Nephron progenitor cell (in vitro differentiated cells): ENCODE results near the gene RSPRY1.
A peak's percentile ranks its signal among the peaks of the same experiment; 100 is the strongest.

ENCODE experiments used
- DNase-seq: peaks from one replicate; pipeline ENCODE4 v3.0.0; 2021
- H3K27ac Mint-ChIP-seq: 2 replicates; pipeline ENCODE4 v1.8.0; 2021; ENCODE audit warnings: mild to moderate bottlenecking, moderate library complexity, mixed read lengths
- H3K27me3 Mint-ChIP-seq: 2 replicates; pipeline ENCODE4 v1.8.0; 2021; ENCODE audit warnings: mild to moderate bottlenecking, low read depth, mixed read lengths; ENCODE audit not compliant: poor library complexity
- H3K36me3 Mint-ChIP-seq: 2 replicates; pipeline ENCODE4 v1.8.0; 2021; ENCODE audit warnings: low read depth, mixed read lengths
- H3K4me1 Mint-ChIP-seq: 2 replicates; pipeline ENCODE4 v1.8.0; 2021; ENCODE audit warnings: mixed read lengths
- H3K4me3 Mint-ChIP-seq: 2 replicates; pipeline ENCODE4 v1.8.0; 2021; ENCODE audit warnings: mild to moderate bottlenecking, moderate library complexity, mixed read lengths
- H3K9me3 Mint-ChIP-seq: 2 replicates; pipeline ENCODE4 v1.8.0; 2021; ENCODE audit warnings: mild to moderate bottlenecking, moderate library complexity, mixed read lengths
- CTCF ChIP-seq: fragments of 200-600 bp; sonication (generic); IDR thresholded peaks from 2 replicates; pipeline ENCODE4 v1.5.0; 2021; ENCODE audit warnings: antibody characterized with exemption

The RSPRY1 gene

GRCh38 chr16:57260294-57260929 is 74.3 kb downstream of the RSPRY1 start:
- peak overlapping the region; percentile 23 for H3K4me3 Mint-ChIP-seq
- no peaks in the 10 kb centered on the region for H3K9me3 Mint-ChIP-seq
- DNase-seq, result no peak
- no peak for TF ChIP-seq CTCF
- no peaks in the 10 kb centered on the region for H3K36me3 Mint-ChIP-seq
- peaks cover 17% of the 10 kb centered on the region for H3K4me1 Mint-ChIP-seq
- H3K27me3 Mint-ChIP-seq, result peaks cover 2% of the 10 kb centered on the region
- H3K27ac Mint-ChIP-seq, result peak overlapping the region; percentile 96

GRCh38 chr16:57261806-57262205 is 75.7 kb downstream of the RSPRY1 start:
- no peak for DNase-seq
- H3K36me3 Mint-ChIP-seq, result no peaks in the 10 kb centered on the region
- peaks cover 7% of the 10 kb centered on the region for H3K27me3 Mint-ChIP-seq
- no peaks in the 10 kb centered on the region for H3K9me3 Mint-ChIP-seq
- peaks cover 26% of the 10 kb centered on the region for H3K4me1 Mint-ChIP-seq
- H3K27ac Mint-ChIP-seq, result peak overlapping the region; percentile 39
- no peak for TF ChIP-seq CTCF
- no peak overlapping the region for H3K4me3 Mint-ChIP-seq

- Mint-ChIP-seq H3K9me3 (no peaks in the 10 kb centered on the region), H3K27me3 (peaks cover 12% of the 10 kb centered on the region), H3K4me3 (no peak overlapping the region), H3K27ac (peak overlapping the region; percentile 48), H3K36me3 (no peaks in the 10 kb centered on the region), H3K4me1 (peaks cover 35% of the 10 kb centered on the region)
- no peak for TF ChIP-seq CTCF
- no peak for DNase-seq
Observed at GRCh38 chr16:57262841-57263540, 76.9 kb downstream of the RSPRY1 start.

- H3K4me1 Mint-ChIP-seq, result peaks cover 31% of the 10 kb centered on the region
- TF ChIP-seq CTCF, result no peak
- H3K27me3 Mint-ChIP-seq, result peaks cover 12% of the 10 kb centered on the region
- H3K9me3 Mint-ChIP-seq, result no peaks in the 10 kb centered on the region
- DNase-seq, result no peak
- no peak overlapping the region for H3K4me3 Mint-ChIP-seq
- peak overlapping the region; percentile 48 for H3K27ac Mint-ChIP-seq
- no peaks in the 10 kb centered on the region for H3K36me3 Mint-ChIP-seq
Observed at GRCh38 chr16:57263541-57264351, 77.6 kb downstream of the RSPRY1 start.

- H3K27ac Mint-ChIP-seq, result no peak overlapping the region
Observed at GRCh38 chr16:57264381-57264780, 78.3 kb downstream of the RSPRY1 start.

More at GRCh38 chr16:57264381-57264780, 78.3 kb downstream of the RSPRY1 start:
- TF ChIP-seq CTCF, result no peak
- H3K9me3 Mint-ChIP-seq, result no peaks in the 10 kb centered on the region
- DNase-seq, result no peak
- H3K27me3 Mint-ChIP-seq, result peaks cover 12% of the 10 kb centered on the region
- no peak overlapping the region for H3K4me3 Mint-ChIP-seq
- no peaks in the 10 kb centered on the region for H3K36me3 Mint-ChIP-seq
- peaks cover 31% of the 10 kb centered on the region for H3K4me1 Mint-ChIP-seq
